ENCODE measurements around the gene ALG14. TPM values are rescaled to one million over a fixed set of nuclear protein-coding genes. Genes with fewer than 3 reads are reported as not detected.

The ALG14 gene
- polyA plus RNA-seq, 1 donor from 2014 or later = 2.6 TPM

- Histone ChIP-seq H3K36me3 (ENCODE audit: insufficient read depth, low read length) (no peaks in the 10 kb centered on the region), H4K20me1 (ENCODE audit: insufficient read depth) (no peaks in the 10 kb centered on the region), H3K27ac (ENCODE audit: low read length) (no peak overlapping the region), H3K9me2 (ENCODE audit: insufficient read depth, low read length) (no peaks in the 10 kb centered on the region), H3K4me2 (ENCODE audit: low read length) (no peak overlapping the region), H3K27me3 (ENCODE audit: insufficient read depth, low read depth, low read length) (no peaks in the 10 kb centered on the region), H3K9ac (ENCODE audit: low read length) (no peak overlapping the region), H3K79me2 (replicated peaks; ENCODE audit: insufficient read depth, low read length) (no peaks in the 10 kb centered on the region), H3F3A (ENCODE audit: insufficient read depth, low read length, poor library complexity, severe bottlenecking) (no peaks in the 10 kb centered on the region), H3K9me3 (ENCODE audit: low read length) (no peaks in the 10 kb centered on the region), H2AFZ (ENCODE audit: low read depth, low read length) (no peak overlapping the region), H3K4me3 (ENCODE audit: low read length) (no peak overlapping the region)
- TF ChIP-seq CTCF (IDR thresholded peaks at IDR 0.05; ENCODE audit: poor library complexity, severe bottlenecking) = no peak
- no peak for TF ChIP-seq MXI1 (conservative IDR thresholded peaks at IDR 0.05; ENCODE audit: poor library complexity, severe bottlenecking)
- TF ChIP-seq EZH2 (IDR thresholded peaks at IDR 0.05; ENCODE audit: borderline replicate concordance, insufficient read depth, low read length, poor library complexity, severe bottlenecking) = no peak
- TF ChIP-seq POLR2AphosphoS5 (IDR thresholded peaks at IDR 0.05) = no peak
Measured at GRCh38 chr1:94963864-94964263, 108.9 kb downstream of the ALG14 start.

DNA sequence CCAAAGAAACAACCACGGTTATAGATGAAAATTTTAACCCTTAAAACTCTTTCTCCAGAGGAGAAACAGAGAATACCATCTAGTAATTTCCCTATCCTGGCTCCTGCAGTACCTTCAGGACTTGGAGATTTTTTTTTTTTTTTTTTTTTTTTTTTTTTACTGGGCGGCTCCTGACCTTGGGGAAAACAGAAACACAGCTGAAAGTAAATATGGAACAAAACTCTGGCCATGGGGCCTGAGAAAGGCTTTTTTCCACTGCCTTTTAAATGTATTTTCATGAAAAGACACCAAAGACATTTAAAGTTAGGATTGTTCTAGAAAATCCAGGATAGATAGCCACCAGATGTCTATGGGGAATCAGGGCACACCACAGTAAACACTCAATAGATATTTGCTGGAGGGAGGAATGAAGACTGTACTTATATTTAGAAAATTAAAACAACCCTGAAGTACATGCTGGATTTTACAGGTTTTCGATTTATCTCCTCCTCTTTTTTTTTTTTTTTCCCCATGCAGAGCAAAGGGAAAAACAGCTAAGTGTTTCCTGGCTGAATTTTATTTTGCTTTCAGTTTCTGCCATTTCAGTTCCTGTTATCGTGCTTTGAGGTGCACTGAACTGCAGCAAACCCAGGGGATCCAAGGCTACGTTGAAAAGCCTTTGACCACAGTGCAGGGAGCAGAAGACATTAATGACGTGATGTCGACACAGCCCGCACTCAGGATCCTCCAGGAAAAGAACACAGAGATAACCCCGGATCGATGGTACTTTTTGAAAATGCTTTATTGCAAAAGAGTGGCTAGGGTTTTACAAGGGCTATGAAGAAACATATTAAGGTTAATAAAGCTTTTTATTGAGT lies 110.1 kb downstream of the ALG14 start:
- H3K9me3 ChIP-seq (ENCODE audit: low read length) = no peaks in the 10 kb centered on the region
- H3F3A ChIP-seq (ENCODE audit: insufficient read depth, low read length, poor library complexity, severe bottlenecking) = no peaks in the 10 kb centered on the region
- H3K4me2 ChIP-seq (ENCODE audit: low read length) = no peak overlapping the region
- H2AFZ ChIP-seq (ENCODE audit: low read depth, low read length) = no peak overlapping the region
- H3K9ac ChIP-seq (ENCODE audit: low read length) = no peak overlapping the region
- TF ChIP-seq RAD21 (conservative IDR thresholded peaks at IDR 0.05) (no peak), EP300 (conservative IDR thresholded peaks at IDR 0.05; ENCODE audit: poor library complexity, severe bottlenecking) (no peak)
- H3K4me3 ChIP-seq (ENCODE audit: low read length) = no peak overlapping the region
- H3K79me2 ChIP-seq (replicated peaks; ENCODE audit: insufficient read depth, low read length) = no peaks in the 10 kb centered on the region
- no peaks in the 10 kb centered on the region for H3K9me2 ChIP-seq (ENCODE audit: insufficient read depth, low read length)
- H3K27me3 ChIP-seq (ENCODE audit: insufficient read depth, low read depth, low read length) = no peaks in the 10 kb centered on the region
- no peaks in the 10 kb centered on the region for H3K36me3 ChIP-seq (ENCODE audit: insufficient read depth, low read length)
- no peak overlapping the region for H3K27ac ChIP-seq (ENCODE audit: low read length)
- H4K20me1 ChIP-seq (ENCODE audit: insufficient read depth) = no peaks in the 10 kb centered on the region

- no peaks in the 10 kb centered on the region for H3K9me3 ChIP-seq (ENCODE audit: low read length)
- H2AFZ ChIP-seq (ENCODE audit: low read depth, low read length) = no peak overlapping the region
- H3F3A ChIP-seq (ENCODE audit: insufficient read depth, low read length, poor library complexity, severe bottlenecking) = no peaks in the 10 kb centered on the region
- no peak overlapping the region for H3K9ac ChIP-seq (ENCODE audit: low read length)
- no peaks in the 10 kb centered on the region for H3K36me3 ChIP-seq (ENCODE audit: insufficient read depth, low read length)
- H3K4me3 ChIP-seq (ENCODE audit: low read length) = no peak overlapping the region
- no peak overlapping the region for H3K4me2 ChIP-seq (ENCODE audit: low read length)
- no peak for TF ChIP-seq RAD21 (conservative IDR thresholded peaks at IDR 0.05)
- TF ChIP-seq POLR2AphosphoS5 (IDR thresholded peaks at IDR 0.05) = no peak
- TF ChIP-seq TAF1 (IDR thresholded peaks at IDR 0.05; ENCODE audit: low read depth) = no peak
- TF ChIP-seq EP300 (conservative IDR thresholded peaks at IDR 0.05; ENCODE audit: poor library complexity, severe bottlenecking) = no peak
- TF ChIP-seq CTCF (IDR thresholded peaks at IDR 0.05; ENCODE audit: poor library complexity, severe bottlenecking) = no peak
- TF ChIP-seq REST (IDR thresholded peaks at IDR 0.05; ENCODE audit: borderline replicate concordance) = no peak
- TF ChIP-seq SMC3 (conservative IDR thresholded peaks at IDR 0.05; ENCODE audit: poor library complexity) = no peak
- TF ChIP-seq MXI1 (conservative IDR thresholded peaks at IDR 0.05; ENCODE audit: poor library complexity, severe bottlenecking) = no peak
- TF ChIP-seq EZH2 (IDR thresholded peaks at IDR 0.05; ENCODE audit: borderline replicate concordance, insufficient read depth, low read length, poor library complexity, severe bottlenecking) = no peak
- no peaks in the 10 kb centered on the region for H3K27me3 ChIP-seq (ENCODE audit: insufficient read depth, low read depth, low read length)
- H4K20me1 ChIP-seq (ENCODE audit: insufficient read depth) = no peaks in the 10 kb centered on the region
- H3K79me2 ChIP-seq (replicated peaks; ENCODE audit: insufficient read depth, low read length) = no peaks in the 10 kb centered on the region
- no peaks in the 10 kb centered on the region for H3K9me2 ChIP-seq (ENCODE audit: insufficient read depth, low read length)
- H3K27ac ChIP-seq (ENCODE audit: low read length) = no peak overlapping the region
Measured at GRCh38 chr1:94961988-94962387, 110.8 kb downstream of the ALG14 start.

Measured in neural cell (in vitro differentiated cells).